GM21529 (cell line): ENCODE measurements around the gene CCDC7.
"Not testable (repeated sequence)": the region's sequence is repeated elsewhere in the genome, so short reads cannot be mapped to it uniquely, and the experiment has no call there.

Experiments used
- ATAC-seq: cut with Tn5 transposase; IDR thresholded peaks from one replicate; pipeline ENCODE4 v1.9.1; 2021; ENCODE audit not compliant: unreplicated experiment

Gene CCDC7

GRCh38 chr10:32865170-32865569, 419.2 kb downstream of the CCDC7 start:
- ATAC-seq = no peak

- no peak for ATAC-seq
Measured at GRCh38 chr10:32877915-32878314, 432.0 kb downstream of the CCDC7 start.

GRCh38 chr10:32878646-32879045, 432.7 kb downstream of the CCDC7 start:
- ATAC-seq = no peak

- ATAC-seq = no peak
Measured at GRCh38 chr10:32882076-32882475, 436.1 kb downstream of the CCDC7 start.

GRCh38 chr10:32887481-32887880, 441.5 kb downstream of the CCDC7 start:
- ATAC-seq = no peak

GRCh38 chr10:32888161-32888927, 442.4 kb downstream of the CCDC7 start:
- no peak for ATAC-seq

- no peak for ATAC-seq
Measured at GRCh38 chr10:32889631-32890212, 443.8 kb downstream of the CCDC7 start.

- no peak for ATAC-seq
Measured at GRCh38 chr10:32890444-32890843, 444.5 kb downstream of the CCDC7 start.

- no peak for ATAC-seq
Measured at GRCh38 chr10:32891261-32891660, 445.3 kb downstream of the CCDC7 start.

- no peak for ATAC-seq
Measured at GRCh38 chr10:32893434-32893833, 447.5 kb downstream of the CCDC7 start.

- ATAC-seq = no peak
Measured at GRCh38 chr10:32893916-32894664, 448.1 kb downstream of the CCDC7 start.

- not testable (repeated sequence) for ATAC-seq
Measured at GRCh38 chr10:32895200-32895968, 449.4 kb downstream of the CCDC7 start.

- no peak for ATAC-seq
Measured at GRCh38 chr10:32901815-32902214, 455.9 kb downstream of the CCDC7 start.

- no peak for ATAC-seq
Measured at GRCh38 chr10:32905466-32905865, 459.5 kb downstream of the CCDC7 start.

- ATAC-seq = no peak
Measured at GRCh38 chr10:32906595-32906994, 460.7 kb downstream of the CCDC7 start.

- no peak for ATAC-seq
Measured at GRCh38 chr10:32909456-32909855, 463.5 kb downstream of the CCDC7 start.

- ATAC-seq = not testable (repeated sequence)
Measured at GRCh38 chr10:32909970-32910369, 464.0 kb downstream of the CCDC7 start.

GRCh38 chr10:32911285-32912016, 465.5 kb downstream of the CCDC7 start:
- ATAC-seq = no peak

GRCh38 chr10:32917817-32918216, 471.9 kb downstream of the CCDC7 start:
- not testable (repeated sequence) for ATAC-seq

GRCh38 chr10:32922170-32922569, 476.2 kb downstream of the CCDC7 start:
- no peak for ATAC-seq

GRCh38 chr10:32923134-32923533, 477.2 kb downstream of the CCDC7 start:
- no peak for ATAC-seq
